HCT116 (cell line): ENCODE measurements around the gene ZMYND11.

Experiments
- CBX3 ChIP-seq: IDR thresholded peaks from 2 replicates; pipeline ENCODE4 v1.6.1; 2012; ENCODE audit warnings: low read depth
- CEBPB ChIP-seq: IDR thresholded peaks from 2 replicates; pipeline ENCODE4 v1.6.1; 2012; ENCODE audit warnings: low read depth
- CTCF ChIP-seq, 3 experiments: fragments of 200-600 bp in 1 of 3; sonication (generic) in 1 of 3; IDR thresholded peaks in 2 of 3; conservative IDR thresholded peaks in 1 of 3; 2 replicates each; pipeline ENCODE4 v1.5.1; 2012 to 2017; ENCODE audit warnings: low read depth in 2 of 3, low read length in 2 of 3, antibody characterized with exemption in 1 of 3, borderline replicate concordance in 1 of 3, control low read depth in 1 of 3, mild to moderate bottlenecking in 1 of 3, mixed read lengths in 1 of 3, mixed run types in 1 of 3, moderate library complexity in 1 of 3; ENCODE audit not compliant: insufficient read depth in 1 of 3
- EZH2 ChIP-seq: fragments of 200-600 bp; sonication (generic); IDR thresholded peaks from 2 replicates; pipeline ENCODE4 v1.6.1; 2017; ENCODE audit warnings: antibody characterized with exemption, mixed run types
- JUND ChIP-seq: IDR thresholded peaks from 2 replicates; pipeline ENCODE4 v1.6.1; 2012
- MAX ChIP-seq: IDR thresholded peaks from 2 replicates; pipeline ENCODE4 v1.6.1; 2012
- POLR2A ChIP-seq: IDR thresholded peaks from 2 replicates; pipeline ENCODE4 v1.7.0; 2011; ENCODE audit warnings: borderline replicate concordance; ENCODE audit not compliant: insufficient read depth, insufficient read length; ENCODE audit errors: extremely low read depth
- POLR2AphosphoS5 ChIP-seq: IDR thresholded peaks from 2 replicates; pipeline ENCODE4 v1.6.1; 2011; ENCODE audit warnings: mild to moderate bottlenecking, low read depth, low read length, moderate library complexity
- RAD21 ChIP-seq: IDR thresholded peaks from 2 replicates; pipeline ENCODE4 v1.6.1; 2012; ENCODE audit warnings: low read depth, mild to moderate bottlenecking
- REST ChIP-seq: IDR thresholded peaks from 2 replicates; pipeline ENCODE4 v1.6.1; 2012; ENCODE audit warnings: low read depth
- SIN3A ChIP-seq: IDR thresholded peaks from 2 replicates; pipeline ENCODE4 v1.6.1; 2012; ENCODE audit warnings: low read depth
- SRF ChIP-seq: IDR thresholded peaks from 2 replicates; pipeline ENCODE4 v1.6.1; 2012; ENCODE audit warnings: low read depth
- YY1 ChIP-seq: IDR thresholded peaks from 2 replicates; pipeline ENCODE4 v1.6.1; 2011; ENCODE audit warnings: low read length, low read depth, moderate library complexity, mild to moderate bottlenecking; ENCODE audit not compliant: insufficient replicate concordance; ENCODE audit errors: extremely low read depth
- ZNF274 ChIP-seq: fragments of 200-500 bp; sonication (Bioruptor generic); IDR thresholded peaks from 2 replicates; pipeline ENCODE4 v1.6.1; 2014; ENCODE audit warnings: mild to moderate bottlenecking, low read depth, low read length, inconsistent platforms

- TF ChIP-seq CBX3 (no peak), CTCF (IDR thresholded peaks at IDR 0.05 in 2 of 3, conservative IDR thresholded peaks at IDR 0.05 in 1 of 3; ENCODE audit: borderline replicate concordance in 1 of 3, insufficient read depth in 1 of 3, low read depth in 2 of 3, low read length in 2 of 3) (no peak), RAD21 (no peak), POLR2A (no peak), POLR2AphosphoS5 (no peak), JUND (no peak), MAX (no peak), EZH2 (no peak), SRF (no peak), REST (no peak), ZNF274 (no peak), YY1 (no peak), SIN3A (no peak), CEBPB (no peak)
Observed at GRCh38 chr10:299512-299911, 164.3 kb downstream of the ZMYND11 start.
